ENCODE results near the gene KIF2C.
"Not testable (repeated sequence)": the region's sequence is repeated elsewhere in the genome, so short reads cannot be mapped to it uniquely, and the experiment has no call there.

Gene KIF2C

DNA sequence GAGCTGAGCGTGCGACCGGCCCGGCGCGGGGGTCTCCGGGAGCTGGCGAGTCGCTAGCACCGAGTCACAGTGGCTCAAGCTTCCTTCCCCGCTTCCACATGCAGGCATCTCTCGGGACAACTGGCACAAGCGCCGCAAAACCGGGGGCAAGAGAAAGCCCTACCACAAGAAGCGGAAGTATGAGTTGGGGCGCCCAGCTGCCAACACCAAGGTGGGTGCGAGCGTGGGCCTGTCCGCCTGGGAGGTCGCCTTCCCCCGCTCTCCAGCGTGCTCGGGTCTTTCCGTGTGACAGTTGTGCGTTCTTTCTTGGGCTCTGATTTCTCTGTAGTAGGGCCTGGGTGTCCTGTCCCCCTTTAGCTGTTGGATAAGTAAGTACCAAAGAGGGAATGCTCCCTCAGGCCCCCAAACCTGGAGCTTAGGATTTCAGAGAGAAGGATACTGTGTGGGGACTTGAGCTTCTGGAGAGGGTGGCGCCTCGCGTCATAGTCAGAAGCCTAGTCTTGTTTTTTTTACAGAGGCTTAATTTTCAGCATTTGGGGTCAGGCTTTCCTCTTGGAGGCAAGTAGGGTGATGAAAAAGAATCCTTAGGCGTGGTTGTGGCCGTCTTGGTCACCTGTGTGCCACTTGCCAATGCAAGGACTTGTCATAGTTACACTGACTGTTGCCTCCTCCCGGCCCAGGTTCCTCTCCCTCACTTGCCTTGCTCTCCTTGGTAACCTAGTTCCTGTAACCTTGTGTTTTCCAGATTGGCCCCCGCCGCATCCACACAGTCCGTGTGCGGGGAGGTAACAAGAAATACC lies 36.5 kb downstream of the KIF2C start:
- DNase-seq (ENCODE audit: low spot score): peak; percentile 48

GRCh38 chr1:44776730-44777068 lies 37.1 kb downstream of the KIF2C start:
- no peak for DNase-seq (ENCODE audit: low spot score)

- no peak for DNase-seq (ENCODE audit: low spot score)
These were observed 37.9 kb downstream of the KIF2C start for GRCh38 chr1:44777547-44777946.

- no peak for DNase-seq (ENCODE audit: low spot score)
These were observed 38.5 kb downstream of the KIF2C start for GRCh38 chr1:44777969-44778635.

- no peak for DNase-seq (ENCODE audit: low spot score)
These were observed 39.3 kb downstream of the KIF2C start for GRCh38 chr1:44778705-44779576.

DNA sequence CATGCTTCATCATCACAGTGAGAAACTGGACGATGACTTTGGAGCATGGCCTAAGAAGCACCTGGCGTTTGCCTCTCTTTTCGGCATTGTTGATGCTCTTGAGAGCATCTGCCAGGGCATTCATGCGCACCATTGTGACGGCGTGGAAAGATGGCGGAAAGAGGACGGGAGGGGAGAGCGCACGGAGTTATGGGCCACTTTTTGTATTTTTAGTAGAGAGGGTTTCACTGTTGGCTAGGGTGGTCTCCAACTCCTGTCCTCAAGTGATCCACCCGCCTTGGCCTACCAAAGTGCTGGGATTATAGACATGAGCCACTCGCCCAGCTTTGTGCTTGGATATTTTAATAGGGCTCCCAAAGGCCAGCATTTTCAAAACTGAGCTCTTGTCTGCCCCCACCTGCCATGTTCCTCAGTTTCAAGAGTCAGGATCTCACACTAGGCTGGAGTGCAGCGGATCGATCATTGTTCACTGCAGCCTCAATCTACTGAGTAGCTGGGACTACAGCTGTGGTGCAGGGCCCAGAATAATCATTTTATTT lies 41.0 kb downstream of the KIF2C start:
- DNase-seq (ENCODE audit: low spot score): no peak

DNA sequence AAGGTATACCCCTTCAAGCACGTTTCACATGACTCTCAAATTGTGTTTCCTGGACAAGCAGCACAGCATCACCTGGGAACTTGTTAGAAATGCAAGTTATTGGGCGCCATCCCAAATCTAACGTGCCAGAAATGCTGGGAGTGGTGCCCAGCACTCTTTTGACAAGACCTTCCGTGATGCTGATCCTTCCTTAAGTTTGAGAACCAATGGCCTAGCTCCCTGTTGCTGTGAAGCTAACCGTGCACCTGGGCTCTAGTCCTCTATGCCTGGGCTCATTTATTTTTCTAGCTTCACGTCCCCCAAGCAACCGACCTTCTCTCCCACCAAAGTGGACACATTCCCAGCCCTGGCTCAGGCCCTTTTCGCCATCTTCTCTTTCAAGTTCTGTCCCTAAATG lies 44.1 kb downstream of the KIF2C start:
- no peak for DNase-seq (ENCODE audit: low spot score)

GRCh38 chr1:44784094-44785028 lies 44.7 kb downstream of the KIF2C start:
- no peak for DNase-seq (ENCODE audit: low spot score)

DNA sequence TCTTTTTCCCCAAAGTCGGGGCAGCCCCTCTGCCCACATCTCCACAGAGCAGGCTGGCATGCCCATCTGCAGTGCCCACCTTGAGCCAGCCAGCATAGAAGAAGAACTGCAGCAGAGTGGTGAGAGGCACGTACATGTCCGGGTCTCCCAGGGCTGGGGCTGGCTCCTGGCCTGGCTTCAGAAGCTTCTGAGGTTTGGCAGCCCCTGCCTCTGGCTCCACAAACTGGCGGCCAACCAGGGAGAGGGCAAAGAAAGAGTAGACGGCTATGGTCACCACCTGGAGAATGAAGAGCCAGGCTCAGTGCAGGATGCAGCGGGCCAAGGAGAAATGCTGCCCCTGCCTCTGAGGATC lies 45.4 kb downstream of the KIF2C start:
- DNase-seq (ENCODE audit: low spot score): no peak

DNA sequence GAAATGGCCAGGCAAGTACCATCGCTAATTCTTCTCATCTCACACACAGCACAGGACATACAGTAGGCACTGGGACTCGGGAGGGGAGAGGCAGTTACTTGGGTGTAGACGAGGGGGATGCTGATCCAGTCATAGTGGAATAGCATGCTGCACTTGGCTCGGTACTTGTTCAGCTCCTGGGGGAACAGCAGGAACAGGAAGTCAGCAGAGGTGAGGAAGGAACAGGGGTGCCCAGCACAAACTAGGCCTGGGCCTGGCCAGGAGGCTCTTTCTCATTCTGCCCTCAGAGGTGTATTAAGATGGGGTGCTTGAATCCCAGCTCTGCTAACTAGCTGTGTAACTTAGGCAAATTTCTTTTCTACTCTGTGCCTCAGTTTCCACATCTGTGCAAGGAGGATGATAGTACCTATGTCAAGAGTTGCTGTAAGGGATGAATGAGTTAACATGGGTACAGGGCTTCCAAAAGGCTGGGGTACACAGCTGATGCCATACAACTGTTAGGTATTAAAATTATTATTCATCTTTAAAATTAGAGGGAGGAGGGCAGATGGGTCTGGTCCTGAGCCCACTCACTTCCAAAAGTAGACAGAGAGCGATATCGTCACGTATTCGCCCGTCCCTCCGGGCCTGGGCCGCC lies 46.0 kb downstream of the KIF2C start:
- DNase-seq (ENCODE audit: low spot score): no peak

DNA sequence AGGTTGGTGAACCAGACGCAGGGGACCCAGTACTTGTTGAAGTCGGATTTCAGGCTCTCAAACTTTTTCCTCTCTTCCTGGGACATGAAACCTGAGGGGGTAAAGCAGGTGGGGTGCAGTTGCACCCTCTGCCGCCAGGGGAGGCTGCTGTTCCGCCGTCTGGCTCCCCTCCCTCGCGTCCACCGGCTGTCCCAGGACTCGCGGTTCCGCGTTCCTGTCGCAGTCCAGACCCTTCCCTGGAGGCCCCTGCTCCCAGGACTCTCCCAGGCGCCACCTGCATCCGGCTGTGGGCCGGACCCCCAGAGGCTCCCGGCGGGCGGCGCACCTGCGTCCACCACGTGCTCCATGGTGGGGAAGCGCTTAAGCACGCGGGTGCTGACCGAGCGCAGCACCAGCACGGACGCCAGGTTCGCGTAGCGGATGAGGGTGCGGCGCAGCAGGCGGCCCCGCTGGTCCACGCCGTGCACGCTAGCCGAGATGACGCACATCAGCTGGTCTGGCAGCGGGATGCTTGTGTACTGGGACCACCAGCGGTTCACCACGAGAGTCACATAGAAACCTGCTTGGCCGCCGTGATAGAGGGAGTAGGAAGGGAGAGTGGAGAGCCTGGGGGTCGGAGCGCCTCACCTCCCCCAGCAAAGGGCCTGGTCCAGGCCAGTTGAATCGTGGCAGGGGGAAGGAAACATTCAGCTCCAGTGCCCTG lies 46.7 kb downstream of the KIF2C start:
- peak; percentile 74 for DNase-seq (ENCODE audit: low spot score)

GRCh38 chr1:44786841-44787426 lies 47.3 kb downstream of the KIF2C start:
- no peak for DNase-seq (ENCODE audit: low spot score)

- no peak for DNase-seq (ENCODE audit: low spot score)
These were observed 47.9 kb downstream of the KIF2C start for GRCh38 chr1:44787506-44787905.

GRCh38 chr1:44788120-44788860 lies 48.7 kb downstream of the KIF2C start, which contains the start of gene BEST4:
TSS of gene BEST4 (minus strand) at chr1:44788170. CDS start at chr1:44787705, 465 bp downstream.
- DNase-seq (ENCODE audit: low spot score): no peak

DNA sequence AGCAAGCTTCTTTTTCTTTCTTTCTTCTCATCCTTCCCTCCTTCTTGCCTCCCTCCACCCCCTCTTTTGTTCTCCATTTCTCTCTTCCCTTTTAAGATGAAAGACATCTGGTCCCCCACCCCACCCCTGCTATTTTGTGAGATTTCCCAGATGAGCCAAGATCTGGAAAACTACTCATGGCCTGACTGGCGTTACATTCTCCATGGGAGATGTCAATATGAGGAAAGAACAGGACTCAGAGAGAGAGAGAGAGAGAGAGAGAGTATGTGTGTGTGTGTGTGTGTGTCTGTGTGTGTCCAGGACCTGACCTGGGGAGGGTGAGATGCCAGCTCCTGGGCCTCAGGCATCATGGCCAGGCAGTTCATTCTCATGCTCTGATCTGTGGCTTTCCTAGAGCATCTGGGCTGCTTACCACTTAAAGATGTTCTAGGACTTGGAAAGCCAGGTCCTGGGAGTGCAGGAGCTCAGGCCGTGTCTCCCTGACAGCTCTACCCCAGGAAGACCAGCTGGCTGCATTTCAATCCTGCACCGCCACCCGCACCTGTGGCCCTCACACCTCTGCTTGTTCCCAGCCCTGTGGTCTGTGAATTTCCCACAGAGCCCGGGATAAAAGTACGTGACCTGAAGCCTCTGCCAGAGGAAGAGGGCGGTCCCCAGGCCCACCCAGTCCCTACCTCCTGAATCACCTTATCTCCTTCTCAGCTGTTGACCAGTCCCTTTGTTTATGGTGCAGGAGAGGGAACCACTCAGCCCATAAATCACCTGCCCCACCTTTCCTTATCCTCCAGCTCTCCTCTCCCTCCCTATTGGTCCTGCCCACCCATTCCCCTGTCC lies 51.5 kb downstream of the KIF2C start:
- no peak for DNase-seq (ENCODE audit: low spot score)

DNA sequence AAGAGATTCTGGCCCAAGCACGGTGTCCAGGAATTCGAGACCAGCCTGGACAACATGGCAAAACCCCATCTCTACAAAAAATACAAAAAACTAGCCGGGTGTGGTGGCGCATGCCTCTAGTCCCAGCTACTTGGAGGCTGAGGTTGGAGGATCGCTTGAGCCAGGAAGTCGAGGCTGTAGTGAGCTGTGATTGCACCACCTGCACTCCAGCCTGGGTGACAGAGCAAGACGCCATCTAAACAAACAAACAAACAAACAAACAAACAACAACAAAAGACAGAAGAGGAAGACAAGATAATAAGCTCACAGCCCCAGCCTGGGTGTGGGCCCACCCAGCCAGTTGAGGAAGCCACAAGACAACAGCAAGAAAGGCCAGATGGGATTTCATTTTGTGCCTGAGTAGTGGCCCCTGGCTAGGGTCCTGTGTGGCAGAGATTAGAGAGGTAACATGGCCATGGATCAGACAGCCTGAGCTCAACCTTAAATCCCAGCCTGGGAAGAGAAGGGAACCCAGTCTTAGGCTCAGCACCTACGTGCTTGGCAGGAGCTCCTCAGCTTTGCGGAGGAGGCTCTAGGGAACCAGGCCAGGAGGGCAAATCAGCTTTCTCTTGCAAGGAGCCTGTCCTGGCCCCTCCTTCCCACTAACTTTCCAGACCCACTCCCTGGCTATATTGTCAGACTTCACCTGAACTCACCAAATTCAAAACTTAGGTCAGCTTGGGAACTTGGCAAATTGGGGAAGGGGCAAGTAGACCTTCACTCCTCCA lies 53.3 kb downstream of the KIF2C start:
- no peak for DNase-seq (ENCODE audit: low spot score)

DNA sequence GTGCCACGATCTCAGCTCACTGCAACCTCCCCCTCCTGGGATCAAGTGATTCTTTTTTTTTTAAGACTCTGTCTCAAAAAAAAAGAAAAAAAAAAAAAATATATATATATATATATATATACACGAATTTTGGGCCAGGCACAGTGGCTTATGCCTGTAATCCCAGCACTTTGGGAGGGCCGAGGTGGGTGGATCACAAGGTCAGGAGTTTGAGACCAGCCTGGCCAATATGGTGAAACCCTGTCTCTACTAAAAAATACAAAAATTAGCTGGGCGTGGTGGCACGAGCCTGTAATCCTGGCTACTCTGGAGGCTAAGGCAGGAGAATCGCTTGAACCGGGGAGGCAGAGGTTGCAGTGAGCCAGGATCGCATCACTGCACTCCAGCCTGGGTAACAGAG lies 58.2 kb downstream of the KIF2C start:
- DNase-seq (ENCODE audit: low spot score): not testable (repeated sequence)
